GM12801 (cell line): ENCODE data around the gene ZNF32.

ENCODE experiments used
- CTCF ChIP-seq: IDR thresholded peaks from one replicate; pipeline ENCODE4 v1.5.1; 2011; ENCODE audit warnings: control low read depth; ENCODE audit not compliant: insufficient read length; ENCODE audit errors: extremely low read depth

ZNF32 gene

DNA sequence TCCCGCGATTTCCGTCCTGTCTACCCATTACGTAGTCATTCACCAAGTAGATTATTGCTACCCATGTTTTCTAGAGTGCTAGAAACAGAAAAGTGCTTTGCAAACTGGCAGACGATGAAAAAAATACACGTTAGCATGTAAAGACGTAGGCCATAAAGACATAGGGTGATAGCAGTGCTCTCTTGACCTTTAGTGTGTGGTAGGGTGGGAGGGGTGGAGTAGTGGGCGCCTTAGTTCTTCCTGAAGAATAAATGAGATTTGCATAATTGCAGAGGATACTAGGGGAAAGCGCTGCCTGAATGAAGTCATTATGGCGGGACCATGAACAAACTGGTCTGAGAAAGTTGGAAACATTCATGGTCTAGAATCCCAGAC, 41.5 kb downstream of the ZNF32 start:
- TF ChIP-seq CTCF = no peak

DNA sequence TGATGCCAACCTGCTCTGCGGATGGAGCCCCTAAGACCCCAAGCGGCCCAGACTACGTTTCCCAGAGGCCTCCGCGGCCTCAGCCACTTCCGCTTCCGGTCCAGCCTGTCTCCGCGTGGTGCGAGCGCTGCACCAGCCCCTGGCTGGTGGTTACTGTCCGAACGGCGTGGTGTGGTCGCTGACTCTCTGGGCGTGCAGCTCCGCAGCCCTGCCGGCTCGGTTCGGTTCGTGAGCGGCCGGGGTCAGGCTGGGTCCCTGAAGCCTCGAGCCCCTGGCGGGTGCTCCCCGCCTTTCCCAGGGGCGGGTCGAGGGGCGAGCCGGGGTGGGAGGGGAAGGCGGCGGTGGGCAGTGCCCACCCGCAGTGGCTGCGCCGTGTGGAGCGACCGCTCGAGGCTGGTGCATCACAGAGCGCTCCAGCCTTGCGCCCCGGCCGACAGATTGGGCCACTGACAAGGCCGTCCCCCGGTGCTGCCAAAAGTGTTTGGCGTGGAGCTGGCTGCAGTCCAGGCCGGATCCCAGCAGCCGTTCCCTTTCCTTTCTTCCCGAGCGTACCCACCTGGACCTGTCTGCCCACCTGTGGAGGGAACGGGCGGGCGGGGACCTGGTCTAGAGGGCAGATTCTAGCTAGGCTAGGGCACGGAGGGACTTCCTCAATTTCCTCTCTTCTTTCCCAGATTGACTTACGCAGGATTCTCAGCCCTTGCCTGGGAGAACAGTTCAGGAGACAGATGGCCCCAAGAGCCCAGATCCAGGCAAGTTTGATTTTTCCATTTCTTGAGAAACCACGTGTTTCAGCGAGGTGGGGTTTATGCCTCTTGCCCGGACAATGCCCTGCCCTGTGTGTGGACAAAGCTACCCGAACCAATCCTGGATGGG, 42.1 kb downstream of the ZNF32 start, which contains the start of gene ZNF485:
TSS of gene ZNF485 (plus strand) at position 116 of the 876 bp plus-strand sequence. CDS start at position 729, 613 bp downstream.
- TF ChIP-seq CTCF = no peak

DNA sequence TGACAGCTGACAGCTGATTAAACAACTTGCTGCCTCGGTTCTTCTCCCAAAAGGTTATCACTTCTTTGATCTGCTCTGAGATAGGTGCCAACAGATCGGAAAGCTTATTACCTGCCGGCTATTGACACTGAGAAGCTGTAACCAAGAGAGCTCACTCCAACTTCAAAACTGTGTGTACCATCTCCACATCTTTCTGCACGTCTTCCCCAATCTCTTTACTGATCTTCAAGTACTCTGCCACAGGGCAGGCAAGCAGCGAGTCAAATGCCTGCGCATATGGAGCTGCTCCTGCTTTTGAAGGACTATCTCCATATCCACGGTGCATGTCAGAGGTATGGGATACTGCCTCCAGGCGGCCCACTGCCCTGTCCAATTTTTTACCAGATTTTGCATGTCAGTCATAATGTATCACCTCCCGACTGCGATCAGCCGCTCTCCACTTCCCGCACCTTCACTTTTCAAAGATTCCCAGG, 42.8 kb downstream of the ZNF32 start:
- no peak for TF ChIP-seq CTCF

- TF ChIP-seq CTCF = no peak
Observed at GRCh38 chr10:43599333-43599732, 49.3 kb downstream of the ZNF32 start.

- TF ChIP-seq CTCF = no peak
Observed at GRCh38 chr10:43598446-43598845, 50.2 kb downstream of the ZNF32 start.

DNA sequence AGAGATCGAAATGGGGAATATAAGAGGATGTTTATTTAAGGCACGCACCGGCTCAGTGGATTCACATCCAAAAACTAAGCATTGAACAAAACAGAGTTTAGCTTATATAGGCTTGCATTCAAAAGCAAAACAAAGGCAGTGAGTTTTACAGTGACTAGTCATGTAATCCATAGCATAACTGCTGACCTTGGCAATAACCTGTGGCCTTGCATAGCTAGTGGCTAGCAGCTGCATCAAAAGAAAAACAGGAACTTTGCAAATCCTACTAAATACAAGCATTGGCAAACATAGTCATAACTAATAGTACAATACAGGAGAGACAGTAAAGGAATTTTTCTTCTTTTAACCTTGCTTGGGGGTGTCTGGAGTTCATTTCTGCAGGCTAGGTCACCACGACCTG, 52.1 kb downstream of the ZNF32 start:
- TF ChIP-seq CTCF = no peak

- TF ChIP-seq CTCF = no peak
Observed at GRCh38 chr10:43595739-43596298, 52.9 kb downstream of the ZNF32 start.
